Panc1 (cell line): Measurements from ENCODE around the gene AP4E1. TPM values are rescaled to one million over a fixed set of nuclear protein-coding genes. Genes with fewer than 3 reads are reported as not detected.

Source experiments
- ATAC-seq: fragments of 200-7000 bp; cut with Tn5 transposase; 2 replicates; pipeline ENCODE4 v1.9.1; 2020; ENCODE audit warnings: mild to moderate bottlenecking, moderate library complexity
- BruUV-seq: library from RNA; stranded (reverse); fragments of 400-500 nt; replicated peaks from 2 replicates; lab custom pipeline; 2021; lab: Mats Ljungman, UMichigan
- CTCF ChIA-PET: fragments of 300-600 bp; sonication (Branson Sonifier 250); formaldehyde crosslinking; loops from one replicate; lab custom pipeline; 2022; ENCODE audit warnings: antibody characterized with exemption; lab: Charles Lee
- POLR2A ChIA-PET: fragments of 300-600 bp; sonication (Branson Sonifier 250); formaldehyde crosslinking; loops from one replicate; lab custom pipeline; 2022; ENCODE audit warnings: antibody characterized with exemption; lab: Charles Lee
- DNase-seq: peaks from one replicate; pipeline ENCODE4 v3.0.0-alpha.2; 2010; ENCODE audit warnings: low read depth, low spot score
- H3K27ac ChIP-seq: 2 replicates; pipeline ENCODE4 v1.5.1; 2011; ENCODE audit warnings: mild to moderate bottlenecking, low read length, inconsistent platforms
- H3K27me3 ChIP-seq: fragments of 200-500 bp; sonication (Bioruptor generic); 2 replicates; pipeline ENCODE4 v1.6.0; 2014; ENCODE audit warnings: low read length, inconsistent platforms; ENCODE audit not compliant: control insufficient read depth, insufficient read depth
- H3K36me3 ChIP-seq: fragments of 200-500 bp; sonication (Bioruptor generic); 2 replicates; pipeline ENCODE4 v1.5.1; 2014; ENCODE audit warnings: inconsistent platforms, mild to moderate bottlenecking, low read length, moderate library complexity; ENCODE audit not compliant: control insufficient read depth, insufficient read depth
- H3K4me1 ChIP-seq: 2 replicates; pipeline ENCODE4 v1.5.1; 2011; ENCODE audit warnings: inconsistent platforms, mild to moderate bottlenecking, low read length, moderate library complexity; ENCODE audit not compliant: control insufficient read depth, insufficient read depth
- H3K4me3 ChIP-seq, 2 experiments: 2 replicates each; pipeline ENCODE4 v1.5.1; 2011 to 2012; ENCODE audit warnings: low read depth in 2 of 2, low read length in 2 of 2, mild to moderate bottlenecking in 2 of 2, inconsistent platforms in 1 of 2, moderate library complexity in 1 of 2
- H3K9me3 ChIP-seq: fragments of 200-500 bp; sonication (Bioruptor generic); 2 replicates; pipeline ENCODE4 v1.5.1; 2014; ENCODE audit warnings: low read depth, mild to moderate bottlenecking, inconsistent platforms, low read length, moderate library complexity; ENCODE audit not compliant: control insufficient read depth, insufficient read depth
- CTCF ChIP-seq: fragments of 450-650 bp; IDR thresholded peaks from 2 replicates; pipeline ENCODE4 v1.5.1; 2017; ENCODE audit warnings: mild to moderate bottlenecking
- POLR2AphosphoS5 ChIP-seq: IDR thresholded peaks from 2 replicates; pipeline ENCODE4 v1.6.1; 2012; ENCODE audit warnings: mild to moderate bottlenecking, low read depth, low read length, moderate library complexity
- REST ChIP-seq, 2 experiments: IDR thresholded peaks; 2 replicates each; pipeline ENCODE4 v1.6.1; 2011 to 2012; ENCODE audit warnings: low read depth in 2 of 2, control low read depth in 1 of 2, low read length in 1 of 2, mild to moderate bottlenecking in 1 of 2, moderate library complexity in 1 of 2; ENCODE audit not compliant: insufficient read depth in 1 of 2
- SIN3A ChIP-seq: IDR thresholded peaks from 2 replicates; pipeline ENCODE4 v1.6.1; 2012; ENCODE audit warnings: low read depth, mild to moderate bottlenecking, low read length, moderate library complexity, borderline replicate concordance; ENCODE audit not compliant: insufficient read depth
- TCF7L2 ChIP-seq: IDR thresholded peaks from 2 replicates; pipeline ENCODE4 v1.6.1; 2011; ENCODE audit warnings: mild to moderate bottlenecking, low read depth, low read length, inconsistent platforms
- in situ Hi-C: cut with HindIII; loops from 2 replicates; pipeline ENCODE4 v1.10.0; 2016; ENCODE audit warnings: low sequenced_read_pairs, low pct_unique_long_range_greater_than_20kb
- intact Hi-C: fragments of 100-400 bp; cut with micrococcal nuclease; formaldehyde crosslinking; loops from one replicate; pipeline ENCODE4 v1.10.0; 2022; ENCODE audit not compliant: unreplicated experiment
- total RNA-seq: library from RNA; stranded (reverse); gene quantifications from one replicate; pipeline ENCODE4 v1.2.1, GENCODE V29; 2021; ENCODE audit not compliant: unreplicated experiment

Gene AP4E1
- total RNA-seq, 1 experiment from 2014 or later = 13.6 TPM

- no peak for DNase-seq
- in situ Hi-C loops (no loop called here), intact Hi-C loops (no loop called here)
- Histone ChIP-seq H3K27me3 (no peaks in the 10 kb centered on the region), H3K36me3 (no peaks in the 10 kb centered on the region; the same call in 1 of the 2 replicates), H3K4me1 (no peaks in the 10 kb centered on the region), H3K27ac (no peak overlapping the region), H3K9me3 (no peaks in the 10 kb centered on the region), H3K4me3 (no peak overlapping the region)
- ATAC-seq = no peak
- ChIA-PET POLR2A (no interaction called here), CTCF (no interaction called here)
- TF ChIP-seq SIN3A = no peak
- TF ChIP-seq REST (IDR thresholded peaks at IDR 0.05; ENCODE audit: insufficient read depth in 1 of 2, low read depth in 2 of 2, low read length in 1 of 2) = no peak
- TF ChIP-seq POLR2AphosphoS5 = no peak
- BruUV-seq = no TSS peak
These were observed 24.9 kb downstream of the AP4E1 start for GRCh38 chr15:50933341-50933740.

DNA sequence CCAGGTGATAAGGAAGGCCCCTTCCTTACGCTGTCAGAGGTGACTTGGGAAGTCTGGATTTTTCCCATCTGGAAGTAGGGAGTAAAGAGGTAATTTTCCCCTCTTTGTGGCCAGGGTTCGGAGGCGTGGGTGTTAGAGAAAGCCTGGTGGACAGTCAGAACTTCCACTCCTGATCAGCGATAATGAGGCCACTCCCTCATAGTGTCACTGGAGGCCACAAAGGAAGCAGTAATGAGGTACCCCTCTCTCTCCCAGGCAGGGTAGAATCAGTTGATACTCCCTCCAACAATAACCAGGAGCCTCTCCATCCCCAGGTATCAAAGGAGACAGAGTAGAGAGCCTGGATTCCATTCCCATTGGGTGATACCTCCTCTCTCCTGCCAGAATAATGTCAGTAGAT, 30.0 kb downstream of the AP4E1 start:
- ATAC-seq (no peak), DNase-seq (no peak)
- in situ Hi-C loops = no loop called here
- Histone ChIP-seq H3K27ac (no peak overlapping the region), H3K4me1 (peaks cover 8% of the 10 kb centered on the region; the same call in 1 of the 2 replicates), H3K9me3 (no peaks in the 10 kb centered on the region), H3K36me3 (no peaks in the 10 kb centered on the region), H3K27me3 (no peaks in the 10 kb centered on the region), H3K4me3 (no peak overlapping the region)
- ChIA-PET CTCF (no interaction called here), POLR2A (no interaction called here)
- no TSS peak for BruUV-seq
- TF ChIP-seq REST (IDR thresholded peaks at IDR 0.05; ENCODE audit: insufficient read depth in 1 of 2, low read depth in 2 of 2, low read length in 1 of 2) = no peak
- no peak for TF ChIP-seq SIN3A
- intact Hi-C loops = no loop called here

DNA sequence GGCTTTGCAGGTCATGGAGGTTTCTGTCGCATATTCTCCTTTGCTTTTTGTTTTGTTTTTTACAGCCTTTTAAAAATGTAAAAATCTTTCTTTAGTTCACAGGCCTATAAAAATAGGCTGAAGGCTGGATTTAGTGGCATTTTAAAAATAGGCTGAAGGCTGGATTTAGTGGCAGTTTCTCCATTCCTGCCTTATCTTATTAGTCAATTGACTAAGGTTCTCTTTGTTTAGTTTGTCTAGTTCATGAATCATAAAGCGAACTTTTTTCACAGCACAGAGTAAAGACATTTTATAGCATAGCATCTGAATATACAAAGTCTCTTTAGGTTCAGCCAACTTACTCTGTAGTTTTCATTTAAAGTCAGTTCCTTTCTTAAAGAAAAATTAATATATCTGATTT, 31.4 kb downstream of the AP4E1 start:
- no TSS peak for BruUV-seq
- in situ Hi-C loops = no loop called here
- Histone ChIP-seq H3K27me3 (no peaks in the 10 kb centered on the region), H3K36me3 (no peaks in the 10 kb centered on the region), H3K27ac (no peak overlapping the region), H3K4me1 (peaks cover 8% of the 10 kb centered on the region; the same call in 1 of the 2 replicates), H3K9me3 (no peaks in the 10 kb centered on the region), H3K4me3 (no peak overlapping the region)
- ATAC-seq (no peak), DNase-seq (no peak)
- POLR2A ChIA-PET = no interaction called here
- CTCF ChIA-PET = no interaction called here
- intact Hi-C loops = no loop called here
- no peak for TF ChIP-seq TCF7L2
- no peak for TF ChIP-seq CTCF
- TF ChIP-seq POLR2AphosphoS5 = no peak
- no peak for TF ChIP-seq REST (IDR thresholded peaks at IDR 0.05; ENCODE audit: insufficient read depth in 1 of 2, low read depth in 2 of 2, low read length in 1 of 2)
- no peak for TF ChIP-seq SIN3A
